CD4-positive, alpha-beta memory T cell (primary cell): ENCODE data around the gene HS3ST5. TPM values are rescaled to one million over a fixed set of nuclear protein-coding genes. Genes with fewer than 3 reads are reported as not detected.
A peak's percentile ranks its signal among the peaks of the same experiment; 100 is the strongest.

Source experiments
- CTCF ChIA-PET: fragments of 350-600 bp; sonication (Branson Sonifier 250); formaldehyde crosslinking; loops from one replicate; lab custom pipeline; 2021; ENCODE audit warnings: inconsistent platforms; ENCODE audit not compliant: partially characterized antibody; lab: Charles Lee
- POLR2A ChIA-PET: fragments of 350-600 bp; sonication (Branson Sonifier 250); formaldehyde crosslinking; loops from one replicate; lab custom pipeline; 2021; ENCODE audit not compliant: partially characterized antibody; lab: Charles Lee
- DNase-seq, 5 donors: peaks; one replicate each; pipeline versions ENCODE4 v3.0.0 to v3.0.0-alpha.2; 2020 to 2022; ENCODE audit warnings: mixed read lengths in 1 of 5
- H3K27ac ChIP-seq: one replicate; pipeline ENCODE4 v1.7.0; 2013; ENCODE audit warnings: low read depth, low read length
- H3K27me3 ChIP-seq: 2 replicates; pipeline ENCODE4 v1.7.0; 2013; ENCODE audit warnings: mild to moderate bottlenecking, low read length, moderate library complexity; ENCODE audit not compliant: insufficient read depth
- H3K36me3 ChIP-seq: 2 replicates; pipeline ENCODE4 v1.7.0; 2013; ENCODE audit warnings: mild to moderate bottlenecking, low read length, moderate library complexity; ENCODE audit not compliant: insufficient read depth
- H3K4me1 ChIP-seq: 2 replicates; pipeline ENCODE4 v1.7.0; 2013; ENCODE audit warnings: mild to moderate bottlenecking, low read length, moderate library complexity; ENCODE audit not compliant: insufficient read depth
- H3K4me3 ChIP-seq, 2 donors: one replicate each; pipeline ENCODE4 v1.7.0; 2013; ENCODE audit warnings: low read length in 2 of 2, mild to moderate bottlenecking in 1 of 2
- H3K9me3 ChIP-seq, 2 donors: one replicate each; pipeline ENCODE4 v1.7.0; 2013; ENCODE audit warnings: low read length in 2 of 2, control low read depth in 1 of 2; ENCODE audit not compliant: control insufficient read depth in 1 of 2
- H3K27ac Mint-ChIP-seq, 7 donors: one replicate each; pipeline ENCODE4 v1.8.0; 2020 to 2021; ENCODE audit warnings: mixed read lengths in 7 of 7, mild to moderate bottlenecking in 6 of 7, inconsistent platforms in 3 of 7, moderate library complexity in 3 of 7
- H3K27me3 Mint-ChIP-seq, 2 donors: one replicate each; pipeline ENCODE4 v1.8.0; 2020 to 2021; ENCODE audit warnings: mixed read lengths in 2 of 2
- H3K36me3 Mint-ChIP-seq, 2 donors: one replicate each; pipeline ENCODE4 v1.8.0; 2020 to 2021; ENCODE audit warnings: mixed read lengths in 2 of 2, inconsistent platforms in 1 of 2, mild to moderate bottlenecking in 1 of 2
- H3K4me1 Mint-ChIP-seq, 4 donors: one replicate each; pipeline ENCODE4 v1.8.0; 2020 to 2021; ENCODE audit warnings: mixed read lengths in 4 of 4, mild to moderate bottlenecking in 1 of 4
- H3K4me3 Mint-ChIP-seq, 8 donors: one replicate each; pipeline ENCODE4 v1.8.0; 2020 to 2021; ENCODE audit warnings: mixed read lengths in 8 of 8, mild to moderate bottlenecking in 7 of 8, moderate library complexity in 6 of 8, inconsistent platforms in 3 of 8
- H3K9me3 Mint-ChIP-seq, 8 donors: one replicate each; pipeline ENCODE4 v1.8.0; 2020 to 2021; ENCODE audit warnings: mixed read lengths in 8 of 8, mild to moderate bottlenecking in 5 of 8, inconsistent platforms in 3 of 8, moderate library complexity in 1 of 8
- intact Hi-C: fragments of 100-400 bp; cut with micrococcal nuclease; formaldehyde crosslinking; loops from one replicate; pipeline ENCODE4 v1.15.1; 2023
- polyA plus RNA-seq, 2 donors: library from polyadenylated mRNA; unstranded; fragments of 300-500 nt; fragmentation: Illumina TruSeq; gene quantifications; one replicate each; pipeline ENCODE4 v1.2.3, GENCODE V29; 2021
- total RNA-seq, 2 experiments: library from RNA; stranded (reverse); gene quantifications; one replicate each; pipeline ENCODE4 v1.2.3, GENCODE V29; 2021

The HS3ST5 gene
- total and polyA plus RNA-seq, 4 experiments from 2014 or later, result not detected

DNA sequence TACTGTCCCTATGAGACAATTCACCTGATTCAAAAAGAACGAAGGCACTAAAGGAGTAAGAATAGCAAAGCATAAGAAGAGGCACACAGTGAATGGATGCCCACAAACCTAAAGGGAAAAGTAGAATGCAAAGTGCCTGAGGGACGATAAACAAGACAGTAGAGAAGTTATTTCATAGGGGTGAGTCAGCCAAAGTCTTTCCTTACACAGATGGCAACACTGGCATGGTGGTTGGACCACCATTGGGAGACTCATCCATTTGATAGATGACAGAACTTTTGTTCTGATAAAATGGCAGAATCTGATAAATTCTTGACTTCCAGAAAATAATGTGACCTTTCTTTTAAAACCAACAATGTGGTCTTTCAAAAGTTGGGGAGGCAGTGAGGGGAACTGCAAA, 223.8 kb downstream of the HS3ST5 start:
- Histone ChIP-seq H3K36me3 (no peaks in the 10 kb centered on the region), H3K4me3 (no peak overlapping the region), H3K27ac (no peak overlapping the region), H3K27me3 (no peaks in the 10 kb centered on the region), H3K4me1 (no peaks in the 10 kb centered on the region), H3K9me3 (no peaks in the 10 kb centered on the region)
- POLR2A ChIA-PET, result no interaction called here
- Mint-ChIP-seq H3K36me3 (no peaks in the 10 kb centered on the region), H3K27me3 (peaks cover 8 to 9% of the 10 kb centered on the region in 2 donors), H3K4me3 (no peak overlapping the region), H3K27ac (no peak overlapping the region), H3K9me3 (peaks cover 0 to under 1% (median 0%) of the 10 kb centered on the region in 8 donors), H3K4me1 (no peaks in the 10 kb centered on the region)
- intact Hi-C loops, result no loop called here
- CTCF ChIA-PET, result no interaction called here
- no peak for DNase-seq

DNA sequence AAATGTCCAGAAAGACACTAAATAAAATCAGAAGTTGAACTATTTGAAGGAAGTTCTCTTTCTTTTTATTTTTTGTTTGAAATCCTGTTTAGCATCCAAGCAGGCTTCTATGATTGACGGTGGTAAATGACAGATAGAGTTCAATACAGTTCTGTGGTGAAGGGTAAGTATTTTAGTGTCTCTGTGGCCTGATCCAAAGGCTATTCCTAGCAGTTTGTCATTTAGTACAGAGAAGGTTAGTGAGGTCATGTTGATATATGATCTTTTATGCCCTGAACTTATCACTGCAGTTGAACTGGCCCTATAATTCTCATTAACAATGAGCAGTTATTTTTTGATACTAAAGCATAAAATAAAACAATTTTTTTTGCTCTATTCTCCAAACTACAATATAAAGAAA, 227.2 kb downstream of the HS3ST5 start:
- H3K4me3 Mint-ChIP-seq, result no peak overlapping the region
- POLR2A ChIA-PET, result no interaction called here
- Histone ChIP-seq H3K9me3 (no peaks in the 10 kb centered on the region), H3K36me3 (no peaks in the 10 kb centered on the region), H3K27me3 (no peaks in the 10 kb centered on the region), H3K4me3 (no peak overlapping the region), H3K4me1 (no peaks in the 10 kb centered on the region), H3K27ac (no peak overlapping the region)
- no peaks in the 10 kb centered on the region for H3K36me3 Mint-ChIP-seq
- H3K4me1 Mint-ChIP-seq, result no peaks in the 10 kb centered on the region
- H3K27ac Mint-ChIP-seq, result no peak overlapping the region
- no peak for DNase-seq
- CTCF ChIA-PET, result no interaction called here
- no peaks in the 10 kb centered on the region for H3K9me3 Mint-ChIP-seq
- H3K27me3 Mint-ChIP-seq, result peaks cover 4 to 9% of the 10 kb centered on the region in 2 donors
- intact Hi-C loops, result no loop called here

DNA sequence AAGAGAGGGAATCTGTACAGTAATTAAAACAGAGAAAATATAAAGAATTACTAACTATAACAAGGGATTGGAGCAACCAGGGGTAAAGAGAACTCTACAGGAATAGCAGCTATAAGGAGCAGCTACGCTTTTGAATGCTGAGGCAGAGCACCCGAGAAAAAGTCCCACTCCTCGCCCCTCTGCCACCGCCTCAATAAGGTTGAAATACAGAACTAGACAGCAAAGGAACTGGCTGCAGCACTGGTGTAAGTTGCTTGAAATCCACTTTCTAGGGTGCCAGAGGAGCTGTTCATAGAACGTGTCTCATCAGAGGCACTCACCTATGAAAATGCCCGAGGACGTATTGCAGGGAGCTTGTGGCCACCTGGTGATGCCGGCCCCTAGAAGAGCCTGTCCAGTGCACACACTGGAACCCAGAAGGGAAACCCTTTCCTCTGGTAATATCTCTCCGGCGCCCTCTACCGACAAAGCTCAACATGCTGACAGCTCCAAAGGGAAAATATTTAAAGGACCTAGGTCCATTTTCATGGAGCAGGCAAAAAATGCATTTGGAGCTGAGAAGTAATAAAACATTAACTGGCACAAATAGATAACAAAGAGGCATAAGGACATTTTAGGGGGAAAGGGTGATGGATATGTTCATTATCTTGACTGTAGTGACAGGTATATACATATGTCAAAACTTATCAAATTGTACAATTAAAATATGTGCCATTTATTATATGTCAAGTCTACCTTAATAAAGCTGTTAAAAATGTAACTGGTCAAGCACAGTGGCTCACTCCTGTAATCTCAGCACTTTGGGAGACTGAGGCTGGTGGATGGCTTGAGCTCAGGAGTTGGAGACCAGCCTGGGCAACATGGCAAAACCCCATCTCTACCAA, 234.5 kb downstream of the HS3ST5 start:
- CTCF ChIA-PET, result interaction anchor here (1.1 to 5.2 kb wide), 4 partner anchors 9 to 196 kb away, joined by 4 to 43 read pairs (median 5); no protein-coding TSS in a partner anchor
- Mint-ChIP-seq H3K4me3 (no peak overlapping the region), H3K36me3 (no peaks in the 10 kb centered on the region), H3K27ac (no peak overlapping the region), H3K4me1 (peaks cover 0 to 1% (median 0%) of the 10 kb centered on the region in 4 donors), H3K9me3 (no peaks in the 10 kb centered on the region), H3K27me3 (peaks cover 6 to 12% of the 10 kb centered on the region in 2 donors)
- H3K4me1 ChIP-seq, result no peaks in the 10 kb centered on the region
- intact Hi-C loops, result no loop called here
- H3K36me3 ChIP-seq, result no peaks in the 10 kb centered on the region
- H3K4me3 ChIP-seq, result no peak overlapping the region
- no peak for DNase-seq
- POLR2A ChIA-PET, result interaction anchor here (1.6 kb wide), 1 partner anchor 113 kb away, joined by 8 read pairs; no protein-coding TSS in a partner anchor
- H3K27ac ChIP-seq, result no peak overlapping the region
- no peaks in the 10 kb centered on the region for H3K9me3 ChIP-seq
- no peaks in the 10 kb centered on the region for H3K27me3 ChIP-seq

DNA sequence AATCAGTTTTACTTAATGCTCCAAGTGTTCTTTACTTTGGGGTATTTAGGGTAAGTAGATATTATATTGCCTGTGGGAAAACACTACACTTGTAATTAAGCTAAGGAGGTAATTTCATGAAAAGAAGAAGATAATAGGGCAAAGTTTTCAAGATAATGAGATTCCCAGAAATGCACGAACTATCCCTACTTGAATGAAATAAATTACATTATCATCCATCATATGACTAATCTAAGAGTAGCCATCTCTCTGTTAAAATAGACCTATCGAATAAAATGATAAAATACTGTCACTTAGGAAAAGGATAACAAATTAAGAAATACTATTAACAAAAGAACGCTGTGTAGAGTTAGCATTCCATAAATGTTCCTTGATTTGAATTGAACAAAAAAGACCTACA, 236.8 kb downstream of the HS3ST5 start:
- intact Hi-C loops, result no loop called here
- no peaks in the 10 kb centered on the region for H3K27me3 ChIP-seq
- no peaks in the 10 kb centered on the region for H3K9me3 ChIP-seq
- ChIA-PET CTCF (interaction anchor here (5.2 kb wide), 1 partner anchor 111 kb away, joined by 43 read pairs; no protein-coding TSS in a partner anchor), POLR2A (no interaction called here)
- H3K4me1 ChIP-seq, result no peaks in the 10 kb centered on the region
- DNase-seq, result no peak
- H3K36me3 ChIP-seq, result no peaks in the 10 kb centered on the region
- no peak overlapping the region for H3K27ac ChIP-seq
- Mint-ChIP-seq H3K27ac (no peak overlapping the region), H3K4me1 (peaks cover 0 to 1% (median 0%) of the 10 kb centered on the region in 4 donors), H3K9me3 (no peaks in the 10 kb centered on the region), H3K27me3 (peaks cover 3 to 6% of the 10 kb centered on the region in 2 donors), H3K4me3 (no peak overlapping the region), H3K36me3 (no peaks in the 10 kb centered on the region)
- no peak overlapping the region for H3K4me3 ChIP-seq

DNA sequence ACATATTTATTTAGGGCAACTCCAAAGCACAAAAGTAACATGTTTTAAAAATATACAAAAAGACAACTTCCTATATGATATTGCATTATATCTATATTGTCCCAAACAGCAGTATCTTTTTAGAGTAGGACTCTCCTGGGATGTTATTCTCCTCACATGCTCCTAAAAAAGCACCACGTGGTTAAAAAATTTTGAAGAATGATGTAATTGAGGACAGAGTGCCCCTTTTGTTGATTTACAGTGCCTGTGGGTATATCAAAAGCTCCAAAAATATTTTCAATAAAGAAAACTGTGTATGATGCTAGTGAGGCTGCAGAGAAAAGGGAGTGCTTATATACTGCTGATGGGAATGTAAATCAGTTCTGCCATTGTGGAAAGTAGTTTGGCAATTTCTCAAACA, 241.6 kb downstream of the HS3ST5 start:
- Histone ChIP-seq H3K36me3 (no peaks in the 10 kb centered on the region), H3K27ac (no peak overlapping the region), H3K9me3 (no peaks in the 10 kb centered on the region), H3K4me3 (no peak overlapping the region), H3K4me1 (no peaks in the 10 kb centered on the region), H3K27me3 (no peaks in the 10 kb centered on the region)
- no peak overlapping the region for H3K27ac Mint-ChIP-seq
- intact Hi-C loops, result no loop called here
- ChIA-PET POLR2A (no interaction called here), CTCF (no interaction called here)
- H3K4me3 Mint-ChIP-seq, result no peak overlapping the region
- no peaks in the 10 kb centered on the region for H3K36me3 Mint-ChIP-seq
- H3K27me3 Mint-ChIP-seq, result peaks cover 3 to 8% of the 10 kb centered on the region in 2 donors
- H3K9me3 Mint-ChIP-seq, result no peaks in the 10 kb centered on the region
- DNase-seq, result no peak
- H3K4me1 Mint-ChIP-seq, result no peaks in the 10 kb centered on the region

DNA sequence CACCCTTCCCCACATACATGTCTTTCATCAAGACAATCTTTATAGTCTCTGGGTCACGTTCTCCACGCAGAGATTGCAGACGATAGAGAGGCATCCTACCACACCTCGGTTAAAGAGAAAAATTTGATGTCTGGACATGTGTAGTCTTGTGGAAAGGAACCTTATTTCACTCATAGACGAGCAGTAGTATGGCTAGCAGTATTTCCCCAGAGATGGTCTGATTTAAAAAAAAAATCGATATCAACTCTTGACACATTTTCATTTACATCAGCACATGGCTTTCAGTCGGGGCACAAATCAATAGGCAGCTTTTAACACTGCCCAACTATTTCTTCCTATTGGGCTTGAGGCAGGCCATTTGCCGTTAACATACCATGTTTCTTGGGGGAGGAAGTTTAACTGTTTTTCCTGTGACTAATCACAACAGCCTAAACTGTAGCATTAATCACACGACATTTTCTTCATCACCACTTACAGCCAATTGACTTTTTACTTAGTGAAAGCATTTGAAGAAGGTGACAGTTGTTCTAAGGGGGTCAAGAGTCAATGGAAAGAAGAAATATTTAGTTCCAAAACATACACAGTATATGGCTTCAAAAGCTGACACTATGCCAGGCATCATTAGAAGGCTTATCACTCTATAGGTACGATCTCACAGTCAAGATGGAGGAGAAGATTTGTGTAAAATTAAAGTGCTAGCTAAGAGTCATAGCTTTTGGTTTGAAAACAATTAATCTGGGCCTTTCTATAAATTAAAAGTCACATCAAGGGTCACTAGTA, 242.4 kb downstream of the HS3ST5 start:
- Histone ChIP-seq H3K4me1 (no peaks in the 10 kb centered on the region), H3K36me3 (no peaks in the 10 kb centered on the region), H3K27ac (no peak overlapping the region), H3K9me3 (no peaks in the 10 kb centered on the region), H3K4me3 (no peak overlapping the region), H3K27me3 (no peaks in the 10 kb centered on the region)
- no peaks in the 10 kb centered on the region for H3K4me1 Mint-ChIP-seq
- no peaks in the 10 kb centered on the region for H3K9me3 Mint-ChIP-seq
- peaks cover 4 to 8% of the 10 kb centered on the region in 2 donors for H3K27me3 Mint-ChIP-seq
- no peak for DNase-seq
- H3K36me3 Mint-ChIP-seq, result no peaks in the 10 kb centered on the region
- intact Hi-C loops, result no loop called here
- CTCF ChIA-PET, result interaction anchor here (1.2 kb wide), 1 partner anchor 8 kb away, joined by 4 read pairs; no protein-coding TSS in a partner anchor
- POLR2A ChIA-PET, result no interaction called here
- H3K27ac Mint-ChIP-seq, result peak overlapping the region in 1 of 7 donors; percentile 2
- H3K4me3 Mint-ChIP-seq, result no peak overlapping the region

DNA sequence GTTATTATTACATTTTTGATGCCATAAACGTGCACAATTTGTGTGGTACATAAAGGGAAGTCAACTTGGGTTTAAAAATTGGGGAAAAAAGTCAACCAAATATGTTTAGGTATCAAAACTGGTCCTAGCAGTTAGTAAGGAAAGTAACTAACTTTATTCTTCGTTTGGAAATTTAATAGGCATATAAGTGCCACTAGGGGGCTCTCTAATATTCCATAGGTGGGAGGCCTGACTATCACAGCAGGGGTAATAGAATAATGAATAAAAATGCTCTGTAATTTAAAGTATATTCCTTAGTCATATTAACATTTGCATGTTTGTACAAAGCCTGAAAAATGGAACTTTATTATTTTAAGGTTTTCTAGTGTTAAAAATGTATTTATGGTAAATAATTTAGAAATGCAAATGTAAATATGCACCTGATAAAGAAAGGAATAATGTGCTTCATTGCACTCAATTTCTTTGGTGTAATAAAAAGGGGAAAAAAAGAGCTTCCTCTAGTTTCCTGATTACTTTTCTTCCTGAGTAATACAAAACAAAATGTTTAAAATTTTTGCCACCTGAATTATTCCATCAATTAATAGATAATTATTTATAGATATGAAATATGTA, 246.2 kb downstream of the HS3ST5 start:
- H3K36me3 Mint-ChIP-seq, result no peaks in the 10 kb centered on the region
- H3K27ac ChIP-seq, result no peak overlapping the region
- H3K4me3 Mint-ChIP-seq, result no peak overlapping the region
- H3K27me3 Mint-ChIP-seq, result peaks cover 3 to 6% of the 10 kb centered on the region in 2 donors
- no peak overlapping the region for H3K4me3 ChIP-seq
- no peak overlapping the region for H3K27ac Mint-ChIP-seq
- H3K36me3 ChIP-seq, result no peaks in the 10 kb centered on the region
- ChIA-PET CTCF (interaction anchor here (0.5 to 1.5 kb wide), 5 partner anchors 10 to 28 kb away, joined by 3 to 6 read pairs (median 3); no protein-coding TSS in a partner anchor), POLR2A (no interaction called here)
- no peaks in the 10 kb centered on the region for H3K4me1 Mint-ChIP-seq
- intact Hi-C loops, result no loop called here
- H3K9me3 ChIP-seq, result no peaks in the 10 kb centered on the region
- H3K4me1 ChIP-seq, result no peaks in the 10 kb centered on the region
- H3K9me3 Mint-ChIP-seq, result no peaks in the 10 kb centered on the region
- no peaks in the 10 kb centered on the region for H3K27me3 ChIP-seq
- DNase-seq, result peak in 4 of 5 donors; percentile 8 to 13 (median 10)
